Ovary (tissue), 3 donors: ENCODE measurements around the gene ITPR3.

Experiments
- POLR2A ChIP-seq: fragments of 450-650 bp; IDR thresholded peaks from one replicate; pipeline ENCODE4 v1.6.1; 2017; ENCODE audit warnings: antibody characterized with exemption, mild to moderate bottlenecking, moderate library complexity
- TF ChIP-seq, protein P1 (sequence below), 3 donors: fragments of 450-650 bp in 2 of 3; fragments of 200-600 bp in 1 of 3; IDR thresholded peaks; one replicate each; pipeline versions ENCODE4 v1.5.1 to v1.8.0; 2016 to 2022; ENCODE audit warnings: antibody characterized with exemption in 3 of 3, mild to moderate bottlenecking in 1 of 3
- donor health status: DM: no; HTN: no; CAD: no.

DNA sequence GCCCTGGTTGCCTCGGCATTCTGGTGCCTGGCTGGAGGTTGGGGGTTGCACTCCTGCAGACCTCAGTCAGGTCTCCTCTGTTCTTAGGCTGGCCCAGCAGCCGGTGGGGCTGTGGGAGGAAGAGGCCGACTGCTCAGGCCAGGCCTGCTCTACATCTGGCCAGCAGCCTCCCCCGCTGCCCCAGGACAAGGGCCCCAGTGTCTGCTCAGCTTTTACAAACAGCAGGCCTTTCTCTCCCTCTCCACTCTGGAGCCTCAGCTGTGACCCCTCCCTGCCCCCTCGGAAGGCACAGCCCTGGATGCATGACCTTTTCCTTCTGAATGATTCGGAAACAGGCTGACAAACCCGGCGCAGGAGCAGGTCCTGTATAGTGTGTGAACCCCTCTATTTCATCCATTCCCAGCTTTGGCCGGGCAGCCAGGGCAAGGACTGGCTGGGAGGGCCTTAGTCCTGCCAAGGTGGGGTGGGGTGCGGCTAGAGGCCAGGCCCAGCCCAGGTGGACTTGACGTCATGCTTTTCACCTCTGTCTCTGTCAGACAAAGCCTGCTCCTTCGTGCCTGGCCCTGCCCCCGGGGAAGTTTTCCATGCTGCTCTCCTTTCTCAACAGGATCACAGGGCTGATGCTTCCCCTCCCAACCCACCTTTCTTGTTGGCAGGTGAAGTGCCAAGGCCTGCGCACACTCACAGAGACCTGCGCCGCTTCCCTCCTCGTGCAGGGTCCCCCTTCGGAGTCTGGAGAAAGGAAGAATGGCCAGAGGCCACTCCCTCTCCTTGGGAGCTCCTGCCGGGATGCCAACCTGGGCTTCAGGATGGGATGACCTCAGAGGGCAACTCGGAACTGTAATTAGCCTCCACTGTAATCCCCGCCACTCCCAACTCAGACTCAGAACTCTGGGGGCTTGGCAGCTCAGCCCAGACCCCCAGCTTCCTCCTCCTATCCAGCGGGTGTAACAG is 10.1 kb upstream of the ITPR3 start:
- TF ChIP-seq, protein P1, sequence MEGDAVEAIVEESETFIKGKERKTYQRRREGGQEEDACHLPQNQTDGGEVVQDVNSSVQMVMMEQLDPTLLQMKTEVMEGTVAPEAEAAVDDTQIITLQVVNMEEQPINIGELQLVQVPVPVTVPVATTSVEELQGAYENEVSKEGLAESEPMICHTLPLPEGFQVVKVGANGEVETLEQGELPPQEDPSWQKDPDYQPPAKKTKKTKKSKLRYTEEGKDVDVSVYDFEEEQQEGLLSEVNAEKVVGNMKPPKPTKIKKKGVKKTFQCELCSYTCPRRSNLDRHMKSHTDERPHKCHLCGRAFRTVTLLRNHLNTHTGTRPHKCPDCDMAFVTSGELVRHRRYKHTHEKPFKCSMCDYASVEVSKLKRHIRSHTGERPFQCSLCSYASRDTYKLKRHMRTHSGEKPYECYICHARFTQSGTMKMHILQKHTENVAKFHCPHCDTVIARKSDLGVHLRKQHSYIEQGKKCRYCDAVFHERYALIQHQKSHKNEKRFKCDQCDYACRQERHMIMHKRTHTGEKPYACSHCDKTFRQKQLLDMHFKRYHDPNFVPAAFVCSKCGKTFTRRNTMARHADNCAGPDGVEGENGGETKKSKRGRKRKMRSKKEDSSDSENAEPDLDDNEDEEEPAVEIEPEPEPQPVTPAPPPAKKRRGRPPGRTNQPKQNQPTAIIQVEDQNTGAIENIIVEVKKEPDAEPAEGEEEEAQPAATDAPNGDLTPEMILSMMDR (IDR thresholded peaks at IDR 0.05), result no peak
- no peak for TF ChIP-seq POLR2A
